Type B pancreatic cell (in vitro differentiated cells): ENCODE results near the gene APBA2. TPM values are rescaled to one million over a fixed set of nuclear protein-coding genes. Genes with fewer than 3 reads are reported as not detected.

Experiments used
- DNase-seq: peaks from one replicate; pipeline ENCODE4 v3.0.0; 2021; ENCODE audit warnings: mixed read lengths; ENCODE audit not compliant: unreplicated experiment; ENCODE audit errors: extremely low spot score
- H3K27ac Mint-ChIP-seq: 2 replicates; pipeline ENCODE4 v1.8.0; 2021; ENCODE audit warnings: mild to moderate bottlenecking, mixed read lengths
- H3K27me3 Mint-ChIP-seq: 2 replicates; pipeline ENCODE4 v1.8.0; 2021; ENCODE audit warnings: mixed read lengths
- H3K36me3 Mint-ChIP-seq: 2 replicates; pipeline ENCODE4 v1.8.0; 2021; ENCODE audit warnings: mixed read lengths
- H3K4me1 Mint-ChIP-seq: one replicate; pipeline ENCODE4 v1.8.0; 2021; ENCODE audit warnings: mixed read lengths; ENCODE audit not compliant: unreplicated experiment
- H3K4me3 Mint-ChIP-seq: 2 replicates; pipeline ENCODE4 v1.8.0; 2021; ENCODE audit warnings: mild to moderate bottlenecking, mixed read lengths
- H3K9me3 Mint-ChIP-seq: 2 replicates; pipeline ENCODE4 v1.8.0; 2021; ENCODE audit warnings: mixed read lengths
- CTCF ChIP-seq: fragments of 200-600 bp; sonication (generic); conservative IDR thresholded peaks from 2 replicates; pipeline ENCODE4 v1.5.0; 2021; ENCODE audit warnings: antibody characterized with exemption, mild to moderate bottlenecking
- total RNA-seq: library from RNA; stranded (reverse); gene quantifications from 2 replicates; pipeline ENCODE4 v1.2.1, GENCODE V29; 2021; ENCODE audit warnings: low replicate concordance

Gene APBA2
- total RNA-seq, 1 donor from 2014 or later: 33.3 TPM

- peaks cover 14% of the 10 kb centered on the region for H3K4me1 Mint-ChIP-seq
- no peaks in the 10 kb centered on the region for H3K27me3 Mint-ChIP-seq
- H3K27ac Mint-ChIP-seq: no peak overlapping the region
- H3K4me3 Mint-ChIP-seq: no peak overlapping the region
- no peak for DNase-seq
- no peaks in the 10 kb centered on the region for H3K36me3 Mint-ChIP-seq
- H3K9me3 Mint-ChIP-seq: no peaks in the 10 kb centered on the region
- no peak for TF ChIP-seq CTCF
These were observed 30.2 kb downstream of the APBA2 start for GRCh38 chr15:28915935-28916334.

GRCh38 chr15:28917791-28918140, 32.0 kb downstream of the APBA2 start:
- Mint-ChIP-seq H3K9me3 (no peaks in the 10 kb centered on the region), H3K36me3 (no peaks in the 10 kb centered on the region), H3K4me3 (peak overlapping the region; percentile 36), H3K27me3 (no peaks in the 10 kb centered on the region), H3K27ac (no peak overlapping the region), H3K4me1 (peaks cover 14% of the 10 kb centered on the region)
- no peak for TF ChIP-seq CTCF
- no peak for DNase-seq

GRCh38 chr15:28918141-28918983, 32.6 kb downstream of the APBA2 start:
- Mint-ChIP-seq H3K4me3 (peak overlapping the region; percentile 77), H3K27ac (peak overlapping the region; percentile 41), H3K4me1 (peaks cover 14% of the 10 kb centered on the region), H3K27me3 (no peaks in the 10 kb centered on the region), H3K9me3 (no peaks in the 10 kb centered on the region), H3K36me3 (peaks cover 4% of the 10 kb centered on the region)
- TF ChIP-seq CTCF: peak; percentile 51
- DNase-seq: no peak

GRCh38 chr15:28919201-28919635, 33.4 kb downstream of the APBA2 start:
- no peak for DNase-seq
- Mint-ChIP-seq H3K36me3 (peaks cover 4% of the 10 kb centered on the region), H3K27me3 (no peaks in the 10 kb centered on the region), H3K9me3 (no peaks in the 10 kb centered on the region), H3K4me1 (peaks cover 14% of the 10 kb centered on the region), H3K27ac (peak overlapping the region; percentile 41), H3K4me3 (peak overlapping the region; percentile 77)
- TF ChIP-seq CTCF: no peak

GRCh38 chr15:28919679-28920655, 34.2 kb downstream of the APBA2 start:
- no peak for DNase-seq
- Mint-ChIP-seq H3K27me3 (no peaks in the 10 kb centered on the region), H3K9me3 (no peaks in the 10 kb centered on the region), H3K36me3 (peaks cover 4% of the 10 kb centered on the region), H3K4me1 (peaks cover 14% of the 10 kb centered on the region), H3K4me3 (no peak overlapping the region), H3K27ac (no peak overlapping the region)
- no peak for TF ChIP-seq CTCF
